ENCODE data around the gene GAGE12J.
"Not testable (repeated sequence)": the region's sequence is repeated elsewhere in the genome, so short reads cannot be mapped to it uniquely, and the experiment has no call there.

DNA sequence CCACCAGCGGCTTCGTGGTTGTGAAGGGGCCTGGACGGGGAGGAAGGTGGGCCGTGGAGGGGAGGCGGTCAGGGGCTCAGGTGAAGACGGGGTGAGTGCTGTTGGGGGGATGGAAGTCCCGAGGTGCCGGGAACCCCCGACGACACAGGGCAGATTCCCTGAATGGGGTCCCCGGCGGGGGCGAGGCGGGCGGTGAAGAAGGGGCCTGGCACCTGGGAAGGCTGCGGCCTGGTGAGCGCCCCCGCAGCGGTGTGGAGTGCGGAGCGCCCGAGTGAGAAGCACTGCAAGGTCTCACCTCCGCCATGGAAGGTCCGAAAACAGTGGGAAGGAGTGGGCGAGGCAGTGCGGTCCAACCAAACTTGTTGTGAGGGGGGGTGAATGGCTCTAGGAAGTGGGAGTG is 10.0 kb downstream of the GAGE12J start:
- TF ChIP-seq TCF7L2 (IDR thresholded peaks at IDR 0.05; ENCODE audit: borderline replicate concordance, low read depth, low read length); WT1 (tag by site-specific recombination; IDR thresholded peaks at IDR 0.05); KLF16 (tag by site-specific recombination; IDR thresholded peaks at IDR 0.05); YY1 (tag by site-specific recombination; IDR thresholded peaks at IDR 0.05); ZBTB26 (tag by site-specific recombination; optimal IDR thresholded peaks at IDR 0.05); ZNF610 (tag by site-specific recombination; IDR thresholded peaks at IDR 0.05; ENCODE audit: borderline replicate concordance); ZBTB20 (tag by site-specific recombination; IDR thresholded peaks at IDR 0.05); SP7 (tag by site-specific recombination; IDR thresholded peaks at IDR 0.05); MYNN (tag by site-specific recombination; IDR thresholded peaks at IDR 0.05; ENCODE audit: borderline replicate concordance): not testable (repeated sequence)
- TF ChIP-seq, protein P1, sequence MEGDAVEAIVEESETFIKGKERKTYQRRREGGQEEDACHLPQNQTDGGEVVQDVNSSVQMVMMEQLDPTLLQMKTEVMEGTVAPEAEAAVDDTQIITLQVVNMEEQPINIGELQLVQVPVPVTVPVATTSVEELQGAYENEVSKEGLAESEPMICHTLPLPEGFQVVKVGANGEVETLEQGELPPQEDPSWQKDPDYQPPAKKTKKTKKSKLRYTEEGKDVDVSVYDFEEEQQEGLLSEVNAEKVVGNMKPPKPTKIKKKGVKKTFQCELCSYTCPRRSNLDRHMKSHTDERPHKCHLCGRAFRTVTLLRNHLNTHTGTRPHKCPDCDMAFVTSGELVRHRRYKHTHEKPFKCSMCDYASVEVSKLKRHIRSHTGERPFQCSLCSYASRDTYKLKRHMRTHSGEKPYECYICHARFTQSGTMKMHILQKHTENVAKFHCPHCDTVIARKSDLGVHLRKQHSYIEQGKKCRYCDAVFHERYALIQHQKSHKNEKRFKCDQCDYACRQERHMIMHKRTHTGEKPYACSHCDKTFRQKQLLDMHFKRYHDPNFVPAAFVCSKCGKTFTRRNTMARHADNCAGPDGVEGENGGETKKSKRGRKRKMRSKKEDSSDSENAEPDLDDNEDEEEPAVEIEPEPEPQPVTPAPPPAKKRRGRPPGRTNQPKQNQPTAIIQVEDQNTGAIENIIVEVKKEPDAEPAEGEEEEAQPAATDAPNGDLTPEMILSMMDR (tag by site-specific recombination; IDR thresholded peaks at IDR 0.05): not testable (repeated sequence)
- TF ChIP-seq, protein P2, sequence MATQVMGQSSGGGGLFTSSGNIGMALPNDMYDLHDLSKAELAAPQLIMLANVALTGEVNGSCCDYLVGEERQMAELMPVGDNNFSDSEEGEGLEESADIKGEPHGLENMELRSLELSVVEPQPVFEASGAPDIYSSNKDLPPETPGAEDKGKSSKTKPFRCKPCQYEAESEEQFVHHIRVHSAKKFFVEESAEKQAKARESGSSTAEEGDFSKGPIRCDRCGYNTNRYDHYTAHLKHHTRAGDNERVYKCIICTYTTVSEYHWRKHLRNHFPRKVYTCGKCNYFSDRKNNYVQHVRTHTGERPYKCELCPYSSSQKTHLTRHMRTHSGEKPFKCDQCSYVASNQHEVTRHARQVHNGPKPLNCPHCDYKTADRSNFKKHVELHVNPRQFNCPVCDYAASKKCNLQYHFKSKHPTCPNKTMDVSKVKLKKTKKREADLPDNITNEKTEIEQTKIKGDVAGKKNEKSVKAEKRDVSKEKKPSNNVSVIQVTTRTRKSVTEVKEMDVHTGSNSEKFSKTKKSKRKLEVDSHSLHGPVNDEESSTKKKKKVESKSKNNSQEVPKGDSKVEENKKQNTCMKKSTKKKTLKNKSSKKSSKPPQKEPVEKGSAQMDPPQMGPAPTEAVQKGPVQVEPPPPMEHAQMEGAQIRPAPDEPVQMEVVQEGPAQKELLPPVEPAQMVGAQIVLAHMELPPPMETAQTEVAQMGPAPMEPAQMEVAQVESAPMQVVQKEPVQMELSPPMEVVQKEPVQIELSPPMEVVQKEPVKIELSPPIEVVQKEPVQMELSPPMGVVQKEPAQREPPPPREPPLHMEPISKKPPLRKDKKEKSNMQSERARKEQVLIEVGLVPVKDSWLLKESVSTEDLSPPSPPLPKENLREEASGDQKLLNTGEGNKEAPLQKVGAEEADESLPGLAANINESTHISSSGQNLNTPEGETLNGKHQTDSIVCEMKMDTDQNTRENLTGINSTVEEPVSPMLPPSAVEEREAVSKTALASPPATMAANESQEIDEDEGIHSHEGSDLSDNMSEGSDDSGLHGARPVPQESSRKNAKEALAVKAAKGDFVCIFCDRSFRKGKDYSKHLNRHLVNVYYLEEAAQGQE (tag by site-specific recombination; IDR thresholded peaks at IDR 0.05): not testable (repeated sequence)

Data from HEK293 (cell line).